ENCODE data around the gene VTI1A. TPM values are rescaled to one million over a fixed set of nuclear protein-coding genes. Genes with fewer than 3 reads are reported as not detected.

VTI1A gene
- total and polyA plus RNA-seq, 2 experiments from 2014 or later, result 26.8 to 31.0 TPM

- Histone ChIP-seq H3K27ac (ENCODE audit: low read depth) (no peak overlapping the region), H3K4me2 (no peak overlapping the region), H3K9me2 (ENCODE audit: insufficient read depth) (no peaks in the 10 kb centered on the region), H3F3A (replicated peaks; ENCODE audit: low read depth) (no peaks in the 10 kb centered on the region), H3K27me3 (ENCODE audit: insufficient read depth) (no peaks in the 10 kb centered on the region), H2AFZ (no peak overlapping the region), H3K36me3 (ENCODE audit: insufficient read depth) (no peaks in the 10 kb centered on the region), H3K79me2 (replicated peaks; ENCODE audit: insufficient read depth) (no peaks in the 10 kb centered on the region), H4K20me1 (replicated peaks; ENCODE audit: insufficient read depth) (no peaks in the 10 kb centered on the region), H3K4me1 (ENCODE audit: insufficient read depth) (no peaks in the 10 kb centered on the region), H3K4me3 (no peak overlapping the region)
- TF ChIP-seq ZNF462 (CRISPR knock-in tag; IDR thresholded peaks at IDR 0.05) (no peak), ZNF114 (CRISPR knock-in tag; IDR thresholded peaks at IDR 0.05) (no peak), CTCF (conservative IDR thresholded peaks at IDR 0.05; ENCODE audit: low read depth in 2 of 2) (no peak), POLR2AphosphoS5 (IDR thresholded peaks at IDR 0.05; ENCODE audit: low read depth) (no peak), ETS1 (IDR thresholded peaks at IDR 0.05) (no peak), NANOG (IDR thresholded peaks at IDR 0.05; ENCODE audit: borderline replicate concordance) (no peak), EZH2phosphoT487 (IDR thresholded peaks at IDR 0.05; ENCODE audit: unreplicated experiment) (no peak), EZH2 (IDR thresholded peaks at IDR 0.05; ENCODE audit: low read depth, unreplicated experiment) (no peak), REST (IDR thresholded peaks at IDR 0.05; ENCODE audit: unreplicated experiment) (no peak), CREB1 (CRISPR knock-in tag; IDR thresholded peaks at IDR 0.05; ENCODE audit: low read depth) (no peak), STAT1 (IDR thresholded peaks at IDR 0.05; ENCODE audit: unreplicated experiment) (no peak), JUNB (IDR thresholded peaks at IDR 0.05; ENCODE audit: unreplicated experiment) (no peak), ZNF331 (CRISPR knock-in tag; IDR thresholded peaks at IDR 0.05; ENCODE audit: low read depth) (no peak)
- Mint-ChIP-seq H3K4me3 (no peak overlapping the region), H3K4me1 (peaks cover 5% of the 10 kb centered on the region; the same call in 2 of the 3 replicates), H3K27me3 (ENCODE audit: insufficient read depth, low read depth, poor library complexity) (no peaks in the 10 kb centered on the region), H3K27ac (no peak overlapping the region), H3K36me3 (ENCODE audit: low read depth) (no peaks in the 10 kb centered on the region), H3K9me3 (no peaks in the 10 kb centered on the region)
- DNase-seq (ENCODE audit: low spot score) (no peak), ATAC-seq (no peak)
Observed at GRCh38 chr10:112700215-112700671, 253.2 kb downstream of the VTI1A start.
